Activated T-cell treated with anti-CD3 and anti-CD28 coated beads for 4 hours (primary cell): ENCODE measurements around the gene ETV5.
"Not testable (repeated sequence)": the region's sequence is repeated elsewhere in the genome, so short reads cannot be mapped to it uniquely, and the experiment has no call there.

Source experiments
- DNase-seq: peaks from one replicate; pipeline ENCODE4 v3.0.0-alpha.2; 2020

Gene ETV5

DNA sequence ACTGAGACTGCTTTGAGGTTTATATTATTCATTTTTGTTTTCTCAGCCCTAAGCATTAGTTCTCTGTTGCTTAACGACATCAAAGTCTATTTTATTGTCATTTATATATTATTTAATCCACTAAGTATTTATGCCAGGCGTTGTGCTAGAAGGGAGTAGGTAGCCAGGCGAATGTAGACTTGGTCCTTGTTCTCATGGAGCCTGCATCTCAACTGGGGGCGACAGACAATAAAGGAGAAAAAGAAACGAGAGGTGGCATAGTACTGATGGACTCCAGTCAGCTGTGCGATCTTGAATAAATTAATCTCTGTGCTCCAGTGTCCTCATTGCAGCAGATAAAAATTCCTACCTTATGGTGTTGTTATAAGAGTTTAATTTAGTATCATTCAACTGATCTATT is 49.7 kb downstream of the ETV5 start:
- no peak for DNase-seq

DNA sequence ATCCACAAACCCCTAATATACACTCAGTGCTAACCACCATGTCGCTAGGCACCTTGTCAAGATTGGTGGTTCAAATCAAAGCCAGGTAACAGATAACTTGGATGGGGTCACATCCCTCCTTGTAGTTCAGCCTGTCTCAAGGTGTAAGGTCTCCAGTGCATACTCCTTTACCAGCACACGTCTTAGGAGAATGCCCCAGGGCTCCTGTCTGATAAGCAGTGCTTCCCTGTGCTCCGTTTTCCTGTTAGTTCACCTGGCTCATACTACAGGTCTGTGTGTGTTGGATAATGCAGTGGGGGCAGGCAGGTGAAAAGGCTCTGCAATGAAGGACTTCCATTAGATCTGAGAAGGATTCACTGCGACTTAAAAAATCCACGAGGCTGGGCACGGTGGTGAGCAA is 50.7 kb downstream of the ETV5 start:
- DNase-seq = no peak

DNA sequence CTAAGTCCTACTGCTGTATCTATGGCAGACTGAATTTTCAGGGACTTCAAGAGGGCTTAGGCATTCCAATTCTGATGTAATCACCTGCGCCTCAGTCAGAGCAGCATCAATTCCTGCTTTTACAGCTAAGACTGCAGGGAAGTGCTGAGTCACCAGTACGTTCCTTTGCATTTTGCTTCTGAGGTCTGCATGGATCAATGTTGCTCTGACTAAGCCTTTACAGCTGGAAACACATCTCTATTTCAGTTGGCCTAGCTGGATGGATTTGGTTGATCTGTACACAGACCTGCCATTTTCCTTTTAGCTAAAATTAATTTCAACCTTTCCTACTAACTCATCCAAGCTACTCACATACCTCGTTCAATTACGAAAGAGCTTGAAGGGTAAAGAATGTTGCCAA is 51.3 kb downstream of the ETV5 start:
- DNase-seq = no peak

DNA sequence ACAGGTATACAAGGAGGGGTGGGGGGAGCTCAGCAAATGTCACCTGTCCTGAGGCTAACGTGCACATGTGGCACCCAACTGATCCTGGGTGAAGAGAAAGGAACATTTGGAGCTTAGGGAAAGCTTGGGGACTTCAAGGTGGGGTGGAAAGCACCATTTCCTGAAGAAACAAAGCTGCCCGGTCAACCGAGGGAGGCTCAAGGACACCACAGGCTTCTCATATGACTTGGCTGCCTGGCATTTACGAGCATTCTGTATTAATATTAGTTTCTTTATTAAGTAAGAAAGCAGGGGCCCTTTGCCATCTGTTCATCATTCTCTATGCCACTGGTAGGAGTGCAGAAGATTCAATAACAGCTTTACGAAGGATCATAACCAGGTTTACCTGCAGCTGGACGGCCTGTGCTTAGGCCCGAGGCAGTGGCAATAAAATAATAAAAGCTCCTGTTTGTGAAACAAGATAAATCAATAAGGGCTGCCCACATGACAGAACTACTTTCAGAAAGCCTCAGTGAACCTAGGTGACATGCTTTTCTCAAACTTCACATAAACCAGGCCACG is 54.0 kb downstream of the ETV5 start:
- DNase-seq = no peak

DNA sequence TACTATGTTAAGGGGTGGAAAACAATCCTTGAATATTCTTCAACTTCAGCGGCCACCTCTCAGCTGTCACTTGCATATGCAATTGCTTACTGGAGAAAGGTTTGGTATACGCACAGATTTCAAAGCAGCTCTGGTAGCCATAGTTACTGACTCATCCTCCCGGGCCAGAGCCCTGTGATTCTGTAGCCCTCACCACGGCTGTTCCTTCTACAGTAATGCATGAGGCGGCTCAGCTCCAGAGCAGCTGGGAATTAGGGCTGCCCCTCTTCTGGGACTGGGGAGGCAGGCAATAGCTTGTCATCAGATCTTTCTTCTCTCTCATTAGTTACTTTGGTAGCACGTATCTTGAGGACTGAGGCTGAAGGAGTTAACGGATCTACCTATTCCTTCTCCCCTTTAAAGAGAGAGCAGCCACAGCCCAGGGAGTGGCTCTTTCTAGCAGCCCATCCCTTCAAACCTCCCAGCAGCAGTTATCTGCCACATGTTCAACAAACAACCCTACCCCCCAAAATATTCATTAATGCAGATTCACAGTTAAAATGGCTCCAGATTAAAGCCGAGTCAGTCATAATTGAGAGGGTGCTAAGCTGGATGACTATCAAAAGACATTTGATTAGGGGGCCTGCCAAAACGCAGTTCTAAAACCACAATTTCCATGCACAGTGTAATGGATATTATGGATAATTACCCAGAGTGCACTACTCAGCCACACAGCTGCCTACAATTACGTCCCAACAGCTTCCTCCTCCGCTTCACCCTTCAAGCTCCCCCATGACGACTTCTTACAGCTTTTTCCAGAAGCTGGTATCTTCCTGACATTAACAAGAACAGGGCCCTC is 54.7 kb downstream of the ETV5 start:
- DNase-seq = no peak

GRCh38 chr3:186052096-186052840 is 56.6 kb downstream of the ETV5 start:
- DNase-seq = no peak

GRCh38 chr3:186049001-186049400 is 59.9 kb downstream of the ETV5 start:
- no peak for DNase-seq

DNA sequence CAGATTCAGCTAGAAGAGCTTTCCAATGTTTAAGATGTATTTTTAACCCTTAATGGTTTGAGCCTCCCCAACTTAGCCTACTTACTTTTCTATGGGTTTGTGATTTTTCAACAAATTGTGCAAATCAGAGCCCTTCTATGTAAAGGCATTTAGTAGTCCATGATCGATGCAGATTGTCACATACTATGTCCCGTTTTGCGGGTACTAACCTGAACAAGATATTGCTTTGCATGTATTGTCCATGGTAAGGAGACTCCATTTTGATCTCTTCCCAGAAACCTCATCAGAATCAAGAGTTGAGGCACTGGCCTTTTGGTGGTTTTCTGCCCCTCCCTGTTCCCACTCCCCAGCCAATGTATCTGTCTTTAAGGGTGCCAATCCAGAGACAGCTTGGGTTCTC is 60.8 kb downstream of the ETV5 start:
- no peak for DNase-seq

DNA sequence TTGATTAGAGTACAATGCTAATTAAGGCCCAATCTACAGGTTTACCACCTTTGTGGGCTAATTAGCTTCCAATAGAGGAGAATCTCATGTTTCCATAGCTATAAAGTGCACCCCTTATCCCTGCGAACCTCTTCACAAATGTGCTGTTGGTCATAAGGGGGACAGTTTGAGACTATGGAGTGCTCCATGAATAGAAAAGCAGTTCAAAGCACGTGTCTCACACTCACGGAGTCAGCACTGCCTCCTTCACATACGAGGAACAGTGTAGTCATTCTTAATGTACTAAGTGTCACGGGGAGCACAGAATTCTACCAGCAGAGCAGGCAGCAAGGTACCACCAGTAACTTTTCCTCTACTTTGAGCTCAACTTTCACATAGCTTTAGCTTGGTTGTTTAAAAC is 62.1 kb downstream of the ETV5 start:
- DNase-seq = no peak

DNA sequence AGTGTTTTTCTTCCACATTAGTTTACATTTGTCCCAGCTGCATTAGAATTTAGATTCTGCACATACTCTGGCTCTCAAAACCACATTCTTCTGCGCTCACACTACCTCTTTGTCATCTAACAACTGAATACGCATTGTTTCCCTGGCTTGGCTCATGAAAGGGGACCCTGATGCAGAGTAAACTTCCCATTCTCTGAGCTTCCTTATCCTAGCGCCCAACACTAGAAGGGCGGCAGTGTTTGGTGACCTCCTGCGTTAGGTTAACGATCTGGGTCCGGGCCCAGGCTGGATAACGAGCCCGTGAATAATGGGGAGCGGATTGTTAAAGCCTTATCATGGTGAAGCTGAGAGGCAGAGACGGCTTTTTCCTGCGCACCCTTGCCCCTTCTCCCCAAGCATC is 63.9 kb downstream of the ETV5 start:
- DNase-seq = no peak

GRCh38 chr3:186044427-186044826 is 64.5 kb downstream of the ETV5 start:
- DNase-seq = no peak

DNA sequence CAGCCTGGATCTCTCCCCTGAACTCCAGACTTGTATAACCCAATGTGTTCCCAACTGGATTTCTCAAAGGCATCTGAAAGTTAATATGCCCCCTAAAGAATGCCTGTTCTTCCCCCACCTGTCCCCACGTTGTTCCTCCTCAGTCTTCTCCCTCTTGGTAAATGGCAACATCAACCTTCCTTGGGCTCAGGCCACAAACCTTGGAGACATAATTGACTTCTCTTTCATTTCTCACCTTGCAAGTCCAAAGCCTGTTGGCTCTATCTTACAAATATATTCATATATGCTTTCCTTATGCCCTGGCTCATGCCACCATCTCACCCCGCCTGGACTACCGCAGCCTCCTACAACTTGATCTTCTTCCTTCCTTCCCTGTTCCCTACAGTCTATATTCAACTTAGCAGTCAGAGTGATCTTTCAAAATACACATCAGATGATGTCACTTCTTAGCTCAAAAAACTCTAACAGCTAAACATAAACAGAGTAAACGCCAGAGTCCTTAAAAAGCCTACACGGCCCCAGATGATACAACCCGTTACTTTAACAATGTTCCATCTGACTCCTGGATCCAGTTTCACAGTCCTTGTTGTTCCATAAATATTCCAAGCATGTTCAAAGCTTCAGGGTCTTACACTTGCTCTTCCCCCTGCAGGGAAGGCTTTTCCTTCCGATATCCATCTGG is 66.2 kb downstream of the ETV5 start:
- no peak for DNase-seq

GRCh38 chr3:186042036-186042435 is 66.9 kb downstream of the ETV5 start:
- no peak for DNase-seq

GRCh38 chr3:186038360-186038759 is 70.5 kb downstream of the ETV5 start:
- no peak for DNase-seq

DNA sequence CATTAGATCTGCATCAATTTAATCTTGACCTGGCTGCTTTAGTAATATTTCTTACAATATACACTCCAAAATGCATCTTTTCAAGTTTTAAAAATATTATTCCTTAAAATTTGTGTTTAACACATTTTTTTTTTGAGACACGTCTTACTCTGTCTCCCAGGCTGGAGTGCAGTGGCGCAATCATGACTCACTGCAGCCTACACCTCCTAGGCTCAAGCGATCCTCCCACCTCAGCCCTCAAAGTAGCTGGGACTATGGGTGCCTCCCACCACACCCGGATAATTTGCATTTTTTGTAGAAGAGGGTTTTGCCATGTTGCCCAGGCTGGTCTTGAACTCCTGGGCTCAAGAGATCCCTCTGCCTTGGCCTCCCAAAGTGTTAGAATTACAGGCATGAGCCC is 73.6 kb downstream of the ETV5 start:
- no peak for DNase-seq

DNA sequence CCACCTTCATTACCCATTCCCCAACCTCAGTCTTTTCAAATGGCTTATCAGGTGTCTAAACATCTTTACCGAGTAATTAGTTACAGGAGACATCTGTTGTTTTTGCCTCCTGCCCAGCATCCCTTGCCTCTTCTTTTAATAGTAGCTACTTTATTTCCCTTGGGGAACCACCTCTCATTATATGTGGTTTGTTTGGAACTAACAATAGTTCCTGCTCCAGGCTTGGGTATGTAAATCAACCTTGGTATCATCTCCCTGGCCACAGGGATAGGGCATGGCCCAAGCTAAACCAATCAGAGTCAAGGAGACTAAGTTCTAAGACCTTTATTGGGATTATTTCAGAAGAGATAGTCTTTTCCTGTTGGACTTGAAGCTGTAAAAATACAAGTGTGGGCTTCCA is 76.6 kb downstream of the ETV5 start:
- no peak for DNase-seq

GRCh38 chr3:186025993-186026392 is 82.9 kb downstream of the ETV5 start:
- not testable (repeated sequence) for DNase-seq

GRCh38 chr3:186025161-186025560 is 83.7 kb downstream of the ETV5 start:
- DNase-seq = no peak

DNA sequence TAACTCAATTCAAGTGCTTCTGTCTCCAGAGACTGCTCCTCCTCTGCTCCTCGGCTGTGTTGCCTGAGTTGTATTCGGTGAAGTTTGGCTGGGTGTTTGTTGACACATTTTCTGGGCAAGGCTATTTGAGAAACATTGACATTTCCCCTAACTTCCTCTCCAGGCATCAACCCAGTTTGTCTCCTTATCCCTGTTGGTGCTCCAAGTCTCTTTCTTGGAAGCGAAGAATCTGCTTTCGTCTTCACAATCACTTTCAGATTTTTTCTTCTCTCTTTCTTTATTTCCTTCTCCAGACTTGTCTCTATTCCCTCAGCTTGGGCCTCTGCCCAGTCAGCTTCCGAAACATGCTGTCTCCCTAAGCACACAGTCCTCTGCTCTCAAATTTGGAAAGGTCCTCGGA is 84.7 kb downstream of the ETV5 start:
- no peak for DNase-seq

DNA sequence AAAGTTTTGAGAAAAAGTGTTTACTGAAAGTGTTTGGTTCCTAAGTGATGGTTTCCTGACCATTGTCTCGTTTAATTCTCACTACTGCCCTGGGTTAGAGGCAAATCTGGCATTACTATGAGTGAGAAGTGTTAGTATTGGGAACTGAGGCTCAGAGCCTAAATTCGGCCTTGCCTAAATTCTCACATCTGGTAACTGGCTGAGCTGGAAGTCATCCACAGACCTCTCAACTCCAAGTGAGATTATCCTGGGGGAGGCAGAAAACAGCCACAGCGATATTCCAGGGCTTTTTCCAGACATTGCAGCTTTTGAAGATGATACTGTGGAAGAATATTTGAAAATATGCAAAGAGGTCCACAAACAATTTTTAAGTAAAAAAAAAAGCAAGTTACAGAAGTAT is 86.0 kb downstream of the ETV5 start:
- DNase-seq = no peak

GRCh38 chr3:186021673-186022362 is 87.1 kb downstream of the ETV5 start:
- no peak for DNase-seq

DNA sequence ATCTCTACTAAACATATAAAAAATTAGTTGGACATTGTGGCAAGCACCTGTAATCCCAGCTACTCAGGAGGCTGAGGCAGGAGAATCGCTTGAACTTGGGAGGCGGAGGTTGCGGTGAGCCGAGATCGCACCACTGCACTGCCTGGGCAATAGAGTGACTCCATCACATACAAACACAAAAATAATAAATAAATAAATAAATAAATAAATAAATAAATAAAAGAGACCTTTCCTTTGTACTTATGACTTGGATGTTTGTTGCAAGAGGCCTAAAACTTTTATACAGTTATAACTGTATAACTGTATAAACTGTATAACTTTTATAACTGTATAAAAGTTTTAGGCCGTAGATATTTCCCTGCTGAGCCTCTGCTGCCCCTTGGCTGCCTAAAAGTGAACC is 87.6 kb downstream of the ETV5 start:
- not testable (repeated sequence) for DNase-seq

DNA sequence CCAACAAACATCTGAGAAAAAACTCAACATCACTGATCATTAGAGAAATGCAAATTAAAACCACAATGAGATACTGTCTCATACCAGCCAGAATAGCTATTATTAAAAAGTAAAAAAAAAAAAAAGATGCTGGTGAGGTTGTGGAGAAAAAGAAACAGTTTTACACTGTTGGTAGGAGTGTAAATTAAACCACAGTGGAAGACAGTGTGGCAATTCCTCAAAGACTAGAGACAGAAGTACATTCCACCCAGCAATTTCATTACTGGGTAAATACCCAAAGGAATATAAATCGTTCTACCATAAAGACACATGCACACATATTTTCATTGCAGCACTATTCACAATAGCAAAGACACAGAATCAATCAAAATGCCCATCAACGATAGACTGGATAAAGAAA is 89.6 kb downstream of the ETV5 start:
- not testable (repeated sequence) for DNase-seq
